ENCODE measurements around the gene HOXA3. TPM values are rescaled to one million over a fixed set of nuclear protein-coding genes. Genes with fewer than 3 reads are reported as not detected.

The HOXA3 gene
- total RNA-seq, 1 experiment from 2014 or later, result not detected

DNA sequence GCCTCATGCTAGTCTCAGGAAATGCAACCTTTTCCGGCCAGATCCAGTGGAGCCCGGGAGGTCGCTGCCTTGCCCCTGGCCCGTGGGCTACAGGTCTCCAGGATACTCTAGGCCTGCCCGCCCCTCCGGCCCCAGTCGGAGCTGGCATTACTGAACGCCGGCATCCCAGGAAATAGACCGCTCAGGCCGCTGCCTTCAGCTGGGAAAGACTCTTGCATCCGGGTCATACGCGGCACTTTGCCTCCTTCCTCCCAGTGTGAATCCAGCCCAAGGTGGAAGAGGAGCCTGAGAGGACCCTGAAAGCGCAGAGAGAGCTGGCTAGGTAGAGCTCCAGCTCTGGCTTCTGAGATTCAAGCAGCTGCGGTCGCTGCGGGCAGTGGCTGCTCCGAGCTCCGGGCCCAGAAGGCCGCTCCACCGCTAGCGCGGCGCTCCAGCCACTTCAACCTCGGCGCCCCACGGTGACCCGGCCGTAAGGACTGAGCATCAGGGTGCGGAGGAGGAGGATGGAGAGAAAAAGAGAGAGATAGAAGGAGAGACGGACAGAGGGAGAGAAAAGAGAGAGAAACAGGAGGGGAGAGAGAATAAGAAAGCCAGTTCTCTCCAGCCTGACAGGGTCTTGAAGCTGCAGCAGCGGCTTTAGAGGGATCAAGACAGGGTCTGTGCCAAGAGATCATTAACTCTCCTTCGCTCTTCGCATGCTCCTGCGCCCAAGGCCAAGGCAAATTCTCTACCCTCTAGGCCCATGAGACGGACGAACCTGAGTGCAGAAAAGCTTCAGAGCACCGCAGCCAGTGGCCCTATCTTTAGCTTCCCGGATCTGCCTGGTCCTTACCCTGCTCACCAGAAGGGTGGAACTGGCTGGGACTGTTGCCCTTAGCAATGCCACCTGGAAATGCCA lies 23.5 kb upstream of the HOXA3 start:
- Mint-ChIP-seq H3K9me3 (peaks cover 6 to 23% of the 10 kb centered on the region in 2 experiments; a peak in 4 of 5 replicates), H3K4me3 (no peak overlapping the region), H3K36me3 (ENCODE audit: insufficient read depth in 1 of 3, low read depth in 3 of 3) (no peaks in the 10 kb centered on the region; a peak in 2 of 7 replicates), H3K4me1 (peaks cover 3 to 9% of the 10 kb centered on the region in 2 experiments), H3K27me3 (ENCODE audit: low read depth) (peaks cover 98% of the 10 kb centered on the region), H3K27ac (no peak overlapping the region)
- Histone ChIP-seq H3K18ac (ENCODE audit: insufficient read length, low read depth, low read length) (no peak overlapping the region), H4K5ac (ENCODE audit: insufficient read length, low read depth, low read length) (no peak overlapping the region), H3K23ac (ENCODE audit: insufficient read length, low read depth, low read length) (no peak overlapping the region), H2BK15ac (ENCODE audit: low read depth, low read length) (no peak overlapping the region; the same call in 1 of the 2 replicates), H3K79me2 (ENCODE audit: insufficient read depth, low read length) (no peaks in the 10 kb centered on the region), H3K4me1 (ENCODE audit: insufficient read depth, low read length) (no peaks in the 10 kb centered on the region), H4K20me1 (ENCODE audit: control insufficient read depth, insufficient read depth, insufficient read length) (no peaks in the 10 kb centered on the region), H4K91ac (ENCODE audit: insufficient read length, low read depth, low read length) (no peak overlapping the region), H3K4ac (ENCODE audit: low read depth, low read length) (no peak overlapping the region), H3K4me2 (ENCODE audit: insufficient read depth, insufficient read length, low read length) (no peak overlapping the region), H3K9ac (ENCODE audit: extremely low read depth, insufficient read length, low read length) (no peak overlapping the region), H2AFZ (ENCODE audit: low read length) (no peak overlapping the region), H3K14ac (ENCODE audit: insufficient read depth, low read length) (no peak overlapping the region), H2AK5ac (ENCODE audit: insufficient read length, low read length) (no peak overlapping the region), H3K9me3 (ENCODE audit: control insufficient read depth, low read depth, low read length) (no peaks in the 10 kb centered on the region), H3K79me1 (ENCODE audit: insufficient read depth, low read depth, low read length, poor library complexity, severe bottlenecking) (no peaks in the 10 kb centered on the region), H2BK20ac (ENCODE audit: low read depth, low read length, poor library complexity, severe bottlenecking) (no peak overlapping the region), H2BK12ac (ENCODE audit: insufficient read length, low read depth, low read length) (no peak overlapping the region), H4K8ac (replicated peaks; ENCODE audit: insufficient read length, low read depth, low read length) (no peak overlapping the region), H3K56ac (ENCODE audit: insufficient read length, low read depth, low read length) (no peak overlapping the region), H3T11ph (ENCODE audit: low read length) (no peak overlapping the region), H2BK5ac (ENCODE audit: insufficient read length, low read length) (no peak overlapping the region), H2BK120ac (ENCODE audit: low read depth, low read length, poor library complexity, severe bottlenecking) (no peak overlapping the region), H3K27ac (ENCODE audit: insufficient read length, low read depth, low read length) (no peak overlapping the region), H3K27me3 (ENCODE audit: insufficient read depth, low read length) (peaks cover 99% of the 10 kb centered on the region), H3K23me2 (ENCODE audit: insufficient read length, low read depth, low read length, poor library complexity, severe bottlenecking) (no peaks in the 10 kb centered on the region)
- TF ChIP-seq, protein P1, sequence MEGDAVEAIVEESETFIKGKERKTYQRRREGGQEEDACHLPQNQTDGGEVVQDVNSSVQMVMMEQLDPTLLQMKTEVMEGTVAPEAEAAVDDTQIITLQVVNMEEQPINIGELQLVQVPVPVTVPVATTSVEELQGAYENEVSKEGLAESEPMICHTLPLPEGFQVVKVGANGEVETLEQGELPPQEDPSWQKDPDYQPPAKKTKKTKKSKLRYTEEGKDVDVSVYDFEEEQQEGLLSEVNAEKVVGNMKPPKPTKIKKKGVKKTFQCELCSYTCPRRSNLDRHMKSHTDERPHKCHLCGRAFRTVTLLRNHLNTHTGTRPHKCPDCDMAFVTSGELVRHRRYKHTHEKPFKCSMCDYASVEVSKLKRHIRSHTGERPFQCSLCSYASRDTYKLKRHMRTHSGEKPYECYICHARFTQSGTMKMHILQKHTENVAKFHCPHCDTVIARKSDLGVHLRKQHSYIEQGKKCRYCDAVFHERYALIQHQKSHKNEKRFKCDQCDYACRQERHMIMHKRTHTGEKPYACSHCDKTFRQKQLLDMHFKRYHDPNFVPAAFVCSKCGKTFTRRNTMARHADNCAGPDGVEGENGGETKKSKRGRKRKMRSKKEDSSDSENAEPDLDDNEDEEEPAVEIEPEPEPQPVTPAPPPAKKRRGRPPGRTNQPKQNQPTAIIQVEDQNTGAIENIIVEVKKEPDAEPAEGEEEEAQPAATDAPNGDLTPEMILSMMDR (conservative IDR thresholded peaks at IDR 0.05), result no peak
- peak; percentile 55 for DNase-seq
- no CpG with 5 or more reads among the region's 40 CpGs for WGBS (ENCODE audit: extremely low coverage, insufficient read length, low lambda C conversion rate)

Data from H9 (cell line).